RWPE1 (cell line): ENCODE measurements around the gene ESCO1.

Source experiments
- CTCF ChIA-PET: fragments of 350-600 bp; sonication (Branson Sonifier 250); formaldehyde crosslinking; extraction: SDS; loops from one replicate; lab custom pipeline; 2021; lab: Yijun Ruan, JAX
- POLR2A ChIA-PET: fragments of 400-600 bp; formaldehyde crosslinking; extraction: SDS; loops from one replicate; lab custom pipeline; 2020; ENCODE audit warnings: antibody characterized with exemption; ENCODE audit not compliant: low non-redundant PET; lab: Yijun Ruan, JAX
- DNase-seq: peaks from one replicate; pipeline ENCODE4 v3.0.0; 2012; ENCODE audit warnings: low spot score
- H3K27ac ChIP-seq: fragments of 450-650 bp; 2 replicates; pipeline ENCODE4 v1.5.1; 2017
- CTCF ChIP-seq: fragments of 450-650 bp; conservative IDR thresholded peaks from 2 replicates; pipeline ENCODE4 v1.5.1; 2017; ENCODE audit warnings: low read depth, mild to moderate bottlenecking

Gene ESCO1

GRCh38 chr18:21496277-21496835 lies 104.1 kb downstream of the ESCO1 start:
- CTCF ChIA-PET = no interaction called here
- POLR2A ChIA-PET = no interaction called here
- no peak for TF ChIP-seq CTCF
- DNase-seq = no peak
- H3K27ac ChIP-seq = no peak overlapping the region

- DNase-seq = no peak
- TF ChIP-seq CTCF = no peak
- POLR2A ChIA-PET = no interaction called here
- H3K27ac ChIP-seq = no peak overlapping the region
- CTCF ChIA-PET = no interaction called here
Observed at GRCh38 chr18:21490748-21491147, 109.8 kb downstream of the ESCO1 start.

GRCh38 chr18:21489919-21490495 lies 110.5 kb downstream of the ESCO1 start:
- CTCF ChIA-PET = interaction anchor here (0.6 to 0.9 kb wide), 2 partner anchors 186 to 295 kb away, joined by 3 read pairs; no protein-coding TSS in a partner anchor
- no peak for DNase-seq
- TF ChIP-seq CTCF = no peak
- H3K27ac ChIP-seq = no peak overlapping the region
- POLR2A ChIA-PET = no interaction called here

GRCh38 chr18:21489119-21489750 lies 111.3 kb downstream of the ESCO1 start:
- TF ChIP-seq CTCF = peak; percentile 53
- DNase-seq = peak; percentile 38
- POLR2A ChIA-PET = no interaction called here
- H3K27ac ChIP-seq = no peak overlapping the region
- CTCF ChIA-PET = interaction anchor here (0.6 to 0.9 kb wide), 2 partner anchors 186 to 294 kb away, joined by 3 read pairs; no protein-coding TSS in a partner anchor

- ChIA-PET CTCF (no interaction called here), POLR2A (no interaction called here)
- H3K27ac ChIP-seq = no peak overlapping the region
- DNase-seq = no peak
- no peak for TF ChIP-seq CTCF
Observed at GRCh38 chr18:21486905-21487437, 113.5 kb downstream of the ESCO1 start.

- no peak overlapping the region for H3K27ac ChIP-seq
- no peak for TF ChIP-seq CTCF
- ChIA-PET CTCF (interaction anchor here (0.6 kb wide), 1 partner anchor 119 kb away, joined by 3 read pairs; no protein-coding TSS in a partner anchor), POLR2A (no interaction called here)
- no peak for DNase-seq
Observed at GRCh38 chr18:21484851-21485636, 115.5 kb downstream of the ESCO1 start.
